ENCODE measurements around the gene NPFF. TPM values are rescaled to one million over a fixed set of nuclear protein-coding genes. Genes with fewer than 3 reads are reported as not detected.

The NPFF gene
- total RNA-seq (2013) = 0.42 TPM
- polyA plus RNA-seq (under 1 TPM in 1 of 3 donors, not detected in 2; 0.29 TPM), polyA minus RNA-seq (not detected in 2 replicates), total RNA-seq (0 to 0.74 (median 0) reads per million in 11 experiments)

GRCh38 chr12:53506881-53507602, at the start of gene NPFF:
NPFF (minus strand) TSS chr12:53507484; CDS start chr12:53507474, 10 bp downstream.
- Histone ChIP-seq H3K4me1 (ENCODE audit: control insufficient read depth in 1 of 2, insufficient read depth in 2 of 2, low read length in 2 of 2) (peaks cover 6 to 10% of the 10 kb centered on the region in 2 donors), H3K4me3 (replicated peaks in 1 of 3; ENCODE audit: low read depth in 2 of 3, low read length in 3 of 3) (no peak within 1 kb of the TSS), H2AFZ (ENCODE audit: insufficient read depth, low read depth, low read length, poor library complexity, severe bottlenecking) (no peak within 1 kb of the TSS), H3K27ac (ENCODE audit: low read depth in 1 of 2, low read length in 2 of 2) (no peak within 1 kb of the TSS), H3K27me3 (ENCODE audit: control insufficient read depth in 2 of 2, insufficient read depth in 2 of 2, low read length in 2 of 2) (no peaks in the 10 kb centered on the region), H3K9ac (ENCODE audit: insufficient read depth, low read length, poor library complexity, severe bottlenecking) (no peak within 1 kb of the TSS), H4K20me1 (ENCODE audit: insufficient read depth, low read length) (no peaks in the 10 kb centered on the region), H3K9me3 (replicated peaks in 1 of 2; ENCODE audit: control insufficient read depth in 1 of 2, insufficient read depth in 1 of 2, low read length in 2 of 2) (no peaks in the 10 kb centered on the region), H3K4me2 (replicated peaks; ENCODE audit: extremely low read depth, low read length, poor library complexity, severe bottlenecking) (no peak within 1 kb of the TSS), H3K36me3 (replicated peaks in 1 of 2; ENCODE audit: control insufficient read depth in 1 of 2, insufficient read depth in 2 of 2, low read length in 2 of 2) (peaks cover 50 to 68% of the 10 kb centered on the region in 2 donors), H3K79me2 (ENCODE audit: insufficient read depth, low read length) (peaks cover 11% of the 10 kb centered on the region)
- TF ChIP-seq CTCF (IDR thresholded peaks at IDR 0.05) = no peak
- no peak within 1 kb of the TSS for H3K4me3 Mint-ChIP-seq
- H3K27ac Mint-ChIP-seq = peak within 1 kb of the TSS in 4 of 7 donors; percentile 42 to 75 (median 57)
- 96% methylated on average over 5 of the region's 9 CpGs for WGBS (ENCODE audit: insufficient coverage)
- no peak for DNase-seq
- peaks cover 46 to 69% of the 10 kb centered on the region in 2 donors for H3K36me3 Mint-ChIP-seq
- H3K4me1 Mint-ChIP-seq = peaks cover 18% of the 10 kb centered on the region
- intact Hi-C loops (cut with micrococcal nuclease) = loop anchor here in 1 of 2 donors (10.0 kb wide), 1 partner anchor 292 kb away; no protein-coding TSS in a partner anchor
- no peaks in the 10 kb centered on the region for H3K9me3 Mint-ChIP-seq
- peaks cover 0 to 4% (median 0%) of the 10 kb centered on the region in 3 donors for H3K27me3 Mint-ChIP-seq (ENCODE audit: low read depth in 3 of 3)

GRCh38 chr12:53552361-53553327, 45.4 kb upstream of the NPFF start:
- Histone ChIP-seq H3K4me1 (ENCODE audit: control insufficient read depth in 1 of 2, insufficient read depth in 2 of 2, low read length in 2 of 2) (no peaks in the 10 kb centered on the region), H3K79me2 (ENCODE audit: insufficient read depth, low read length) (peaks cover 7% of the 10 kb centered on the region), H3K36me3 (replicated peaks in 1 of 2; ENCODE audit: control insufficient read depth in 1 of 2, insufficient read depth in 2 of 2, low read length in 2 of 2) (peaks cover 33 to 60% of the 10 kb centered on the region in 2 donors), H3K4me2 (replicated peaks; ENCODE audit: extremely low read depth, low read length, poor library complexity, severe bottlenecking) (no peak overlapping the region), H3K27ac (ENCODE audit: low read depth in 1 of 2, low read length in 2 of 2) (peak overlapping the region in 1 of 2 donors; percentile 26), H3K9ac (ENCODE audit: insufficient read depth, low read length, poor library complexity, severe bottlenecking) (no peak overlapping the region), H3K27me3 (ENCODE audit: control insufficient read depth in 2 of 2, insufficient read depth in 2 of 2, low read length in 2 of 2) (no peaks in the 10 kb centered on the region), H3K4me3 (replicated peaks in 1 of 3; ENCODE audit: low read depth in 2 of 3, low read length in 3 of 3) (no peak overlapping the region), H3K9me3 (replicated peaks in 1 of 2; ENCODE audit: control insufficient read depth in 1 of 2, insufficient read depth in 1 of 2, low read length in 2 of 2) (no peaks in the 10 kb centered on the region), H4K20me1 (ENCODE audit: insufficient read depth, low read length) (no peaks in the 10 kb centered on the region), H2AFZ (ENCODE audit: insufficient read depth, low read depth, low read length, poor library complexity, severe bottlenecking) (no peak overlapping the region)
- H3K27me3 Mint-ChIP-seq (ENCODE audit: low read depth in 3 of 3) = no peaks in the 10 kb centered on the region
- H3K4me3 Mint-ChIP-seq = no peak overlapping the region
- WGBS (ENCODE audit: insufficient coverage) = 95% methylated on average over 7 of the region's 14 CpGs
- H3K9me3 Mint-ChIP-seq = peaks cover 0 to 5% (median 0%) of the 10 kb centered on the region in 7 donors
- H3K4me1 Mint-ChIP-seq = no peaks in the 10 kb centered on the region
- peak overlapping the region in 2 of 7 donors; percentile 6 to 16 for H3K27ac Mint-ChIP-seq
- no peak for TF ChIP-seq CTCF (IDR thresholded peaks at IDR 0.05)
- intact Hi-C loops (cut with micrococcal nuclease) = no loop called here
- DNase-seq = no peak
- peaks cover 39 to 59% of the 10 kb centered on the region in 2 donors for H3K36me3 Mint-ChIP-seq

All from CD14-positive monocyte (primary cell).